Occipital lobe (tissue), 2 donors: ENCODE measurements around the gene KPNA1. TPM values are rescaled to one million over a fixed set of nuclear protein-coding genes. Genes with fewer than 3 reads are reported as not detected.

Experiments used
- DNase-seq: peaks from one replicate; lab custom pipeline; 2025; lab: John Stamatoyannopoulos, UW
- total RNA-seq: library from RNA; depleted of rRNA; stranded (reverse); fragments of >200 nt; gene quantifications from one replicate; pipeline ENCODE4 v1.2.3, GENCODE V29; 2014

The KPNA1 gene
- total RNA-seq = 49.0 TPM

- DNase-seq = peak; percentile 85
Measured at GRCh38 chr3:122514123-122515019, at the start of gene KPNA1. Gene KPNA1 (minus strand): TSS chr3:122514939. CDS start chr3:122496565, 18,374 bp downstream.

- DNase-seq = peak; percentile 49
Measured at GRCh38 chr3:122564155-122564912, 49.6 kb upstream of the KPNA1 start, which contains the start of the genes DTX3L and PARP9. Gene DTX3L (plus strand): TSS chr3:122564338. CDS start chr3:122564427, 89 bp downstream. Gene PARP9 (minus strand): TSS chr3:122564300. CDS start chr3:122559620, 4,680 bp downstream.

GRCh38 chr3:122563717-122564025, 48.9 kb upstream of the KPNA1 start:
- DNase-seq = no peak

- DNase-seq = no peak
Measured at GRCh38 chr3:122562923-122563716, 48.4 kb upstream of the KPNA1 start.

- DNase-seq = no peak
Measured at GRCh38 chr3:122560680-122561079, 45.9 kb upstream of the KPNA1 start.

GRCh38 chr3:122559906-122560305, 45.2 kb upstream of the KPNA1 start:
- no peak for DNase-seq

- DNase-seq = no peak
Measured at GRCh38 chr3:122558605-122559004, 43.9 kb upstream of the KPNA1 start.

GRCh38 chr3:122557356-122557755, 42.6 kb upstream of the KPNA1 start:
- DNase-seq = no peak

GRCh38 chr3:122555275-122556071, 40.7 kb upstream of the KPNA1 start:
- no peak for DNase-seq

GRCh38 chr3:122553171-122553570, 38.4 kb upstream of the KPNA1 start:
- no peak for DNase-seq

- no peak for DNase-seq
Measured at GRCh38 chr3:122548619-122549018, 33.9 kb upstream of the KPNA1 start.

- no peak for DNase-seq
Measured at GRCh38 chr3:122548076-122548475, 33.3 kb upstream of the KPNA1 start.

- no peak for DNase-seq
Measured at GRCh38 chr3:122546151-122546550, 31.4 kb upstream of the KPNA1 start.

- DNase-seq = no peak
Measured at GRCh38 chr3:122538956-122539490, 24.3 kb upstream of the KPNA1 start.

- no peak for DNase-seq
Measured at GRCh38 chr3:122536632-122537001, 21.9 kb upstream of the KPNA1 start.

- no peak for DNase-seq
Measured at GRCh38 chr3:122535964-122536631, 21.4 kb upstream of the KPNA1 start.

- DNase-seq = no peak
Measured at GRCh38 chr3:122533931-122534334, 19.2 kb upstream of the KPNA1 start.

- DNase-seq = no peak
Measured at GRCh38 chr3:122533480-122533879, 18.7 kb upstream of the KPNA1 start.

GRCh38 chr3:122530164-122530563, 15.4 kb upstream of the KPNA1 start:
- DNase-seq = no peak

- no peak for DNase-seq
Measured at GRCh38 chr3:122523317-122523716, 8.6 kb upstream of the KPNA1 start.
